Uterus (tissue), 4 donors: ENCODE results near the gene CHST8. TPM values are rescaled to one million over a fixed set of nuclear protein-coding genes. Genes with fewer than 3 reads are reported as not detected.

Experiments
- DNase-seq, 2 donors: peaks; one replicate each; pipeline ENCODE4 v3.0.0-alpha.2; 2019 to 2020
- H3K27ac ChIP-seq, 2 donors: fragments of 200-600 bp; sonication (generic); 1 replicate in 1 of 2; 2 replicates in 1 of 2; pipeline ENCODE4 v1.5.1; 2016 to 2018
- H3K27me3 ChIP-seq, 2 donors: fragments of 200-600 bp; sonication (generic); one replicate each; pipeline ENCODE4 v1.5.1; 2018 to 2019; ENCODE audit warnings: control low read depth in 1 of 2
- H3K36me3 ChIP-seq, 2 donors: fragments of 200-600 bp; sonication (generic); one replicate each; pipeline ENCODE4 v1.5.1; 2019; ENCODE audit warnings: control low read depth in 1 of 2
- H3K4me1 ChIP-seq, 2 donors: fragments of 200-600 bp; sonication (generic); one replicate each; pipeline ENCODE4 v1.5.1; 2018 to 2019; ENCODE audit warnings: control low read depth in 1 of 2
- H3K4me3 ChIP-seq, 2 donors: fragments of 200-600 bp; sonication (generic); 1 replicate in 1 of 2; 2 replicates in 1 of 2; pipeline ENCODE4 v1.5.1; 2018 to 2019; ENCODE audit warnings: mild to moderate bottlenecking in 1 of 2
- H3K9me3 ChIP-seq, 2 donors: fragments of 200-600 bp; sonication (generic); one replicate each; pipeline ENCODE4 v1.5.1; 2019; ENCODE audit warnings: control low read depth in 1 of 2
- POLR2A ChIP-seq, 2 donors: fragments of 450-650 bp; IDR thresholded peaks; one replicate each; pipeline ENCODE4 v1.6.1; 2016; ENCODE audit warnings: antibody characterized with exemption in 2 of 2, mild to moderate bottlenecking in 1 of 2, moderate library complexity in 1 of 2
- intact Hi-C: fragments of 100-400 bp; cut with DNase I; formaldehyde crosslinking; loops from one replicate; pipeline ENCODE4 v1.15.1; 2023; ENCODE audit warnings: low total_unique reads
- total RNA-seq, 4 donors: library from RNA; depleted of rRNA in 3 of 4; stranded (reverse); fragments of >200 nt in 3 of 4; gene quantifications; one replicate each; pipeline versions ENCODE4 v1.1.0 to v1.2.4, GENCODE V29; 2014 to 2023
- TF ChIP-seq, protein P1 (sequence below), 4 experiments: fragments of 200-600 bp in 2 of 4; fragments of 450-650 bp in 2 of 4; sonication (generic) in 2 of 4; IDR thresholded peaks; one replicate each; pipeline ENCODE4 v1.5.1; 2016 to 2019; ENCODE audit warnings: antibody characterized with exemption in 4 of 4, mild to moderate bottlenecking in 2 of 4, moderate library complexity in 1 of 4
- donor health status: DM: yes; HTN: yes; CAD: no.

Gene CHST8
- total RNA-seq, 4 donors from 2014 or later = 0.26 to 0.95 (median 0.69) TPM; not detected in 1

DNA sequence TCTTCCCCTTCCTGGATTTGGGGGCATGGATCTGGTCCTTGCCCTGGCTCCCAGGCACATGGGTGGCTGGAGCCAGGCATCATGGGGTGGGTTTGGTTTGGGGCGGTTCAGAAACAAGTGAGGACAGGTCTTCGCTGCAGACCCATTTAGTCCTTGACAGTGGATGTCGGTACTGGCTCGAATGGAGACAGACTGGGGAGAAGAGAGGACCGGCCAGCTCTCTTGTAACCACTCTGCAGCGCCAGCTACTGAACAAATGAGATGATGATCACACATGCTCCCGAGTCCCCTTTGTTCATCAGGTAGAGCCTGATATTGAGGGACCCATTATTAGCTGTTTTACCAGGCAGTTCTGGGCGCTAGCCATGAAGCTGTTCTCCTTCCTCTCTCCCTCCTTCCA is 64.5 kb downstream of the CHST8 start:
- no peak overlapping the region for H3K4me3 ChIP-seq
- no peaks in the 10 kb centered on the region for H3K4me1 ChIP-seq
- peaks cover 0 to 5% of the 10 kb centered on the region in 2 donors for H3K27me3 ChIP-seq
- H3K36me3 ChIP-seq = no peaks in the 10 kb centered on the region
- TF ChIP-seq, protein P1, sequence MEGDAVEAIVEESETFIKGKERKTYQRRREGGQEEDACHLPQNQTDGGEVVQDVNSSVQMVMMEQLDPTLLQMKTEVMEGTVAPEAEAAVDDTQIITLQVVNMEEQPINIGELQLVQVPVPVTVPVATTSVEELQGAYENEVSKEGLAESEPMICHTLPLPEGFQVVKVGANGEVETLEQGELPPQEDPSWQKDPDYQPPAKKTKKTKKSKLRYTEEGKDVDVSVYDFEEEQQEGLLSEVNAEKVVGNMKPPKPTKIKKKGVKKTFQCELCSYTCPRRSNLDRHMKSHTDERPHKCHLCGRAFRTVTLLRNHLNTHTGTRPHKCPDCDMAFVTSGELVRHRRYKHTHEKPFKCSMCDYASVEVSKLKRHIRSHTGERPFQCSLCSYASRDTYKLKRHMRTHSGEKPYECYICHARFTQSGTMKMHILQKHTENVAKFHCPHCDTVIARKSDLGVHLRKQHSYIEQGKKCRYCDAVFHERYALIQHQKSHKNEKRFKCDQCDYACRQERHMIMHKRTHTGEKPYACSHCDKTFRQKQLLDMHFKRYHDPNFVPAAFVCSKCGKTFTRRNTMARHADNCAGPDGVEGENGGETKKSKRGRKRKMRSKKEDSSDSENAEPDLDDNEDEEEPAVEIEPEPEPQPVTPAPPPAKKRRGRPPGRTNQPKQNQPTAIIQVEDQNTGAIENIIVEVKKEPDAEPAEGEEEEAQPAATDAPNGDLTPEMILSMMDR (IDR thresholded peaks at IDR 0.05) = no peak
- no peak for TF ChIP-seq POLR2A (IDR thresholded peaks at IDR 0.05)
- H3K9me3 ChIP-seq = no peaks in the 10 kb centered on the region
- DNase-seq = no peak
- intact Hi-C loops = no loop called here
- H3K27ac ChIP-seq = no peak overlapping the region

GRCh38 chr19:33686687-33687480 is 65.1 kb downstream of the CHST8 start:
- Histone ChIP-seq H3K4me1 (no peaks in the 10 kb centered on the region), H3K27me3 (peaks cover 0 to 5% of the 10 kb centered on the region in 2 donors), H3K27ac (no peak overlapping the region), H3K9me3 (no peaks in the 10 kb centered on the region), H3K4me3 (no peak overlapping the region), H3K36me3 (no peaks in the 10 kb centered on the region)
- intact Hi-C loops = no loop called here
- peak in 1 of 2 donors; percentile 4 for DNase-seq
- TF ChIP-seq, protein P1 (IDR thresholded peaks at IDR 0.05) = no peak
- TF ChIP-seq POLR2A (IDR thresholded peaks at IDR 0.05) = no peak

DNA sequence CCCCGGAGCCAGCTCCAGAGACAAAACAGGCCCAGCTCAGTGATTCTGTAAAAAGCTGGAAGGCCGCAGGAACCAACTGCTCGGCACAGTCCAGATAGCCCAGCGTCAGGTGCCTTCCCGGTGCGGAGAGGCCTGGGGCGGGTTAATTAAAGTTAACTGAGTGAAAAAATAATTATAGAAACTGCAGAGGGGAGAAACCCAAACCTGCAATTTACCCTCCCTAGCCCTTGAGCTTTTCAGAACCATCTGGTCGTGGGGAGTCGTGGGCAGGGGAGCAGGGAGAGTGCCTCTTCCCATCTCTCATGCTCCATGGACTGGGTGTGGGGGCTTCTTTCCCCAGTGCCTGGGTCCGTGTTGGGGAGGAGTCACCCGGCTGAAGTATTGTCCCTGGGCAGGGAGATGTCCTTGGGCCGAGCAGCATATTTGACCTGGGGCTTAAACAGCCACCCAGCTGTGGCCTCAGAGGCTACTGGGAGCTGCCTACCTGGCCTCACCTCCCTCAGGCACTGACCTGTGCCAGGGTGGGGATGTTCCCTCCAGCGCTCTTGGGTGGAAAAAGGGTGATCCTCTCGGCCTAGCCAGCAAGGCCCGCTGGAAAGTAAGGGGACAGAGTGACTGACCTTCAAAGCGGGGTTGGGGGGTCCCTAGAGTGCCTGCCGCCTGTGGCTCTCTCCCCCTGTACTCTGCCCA is 65.9 kb downstream of the CHST8 start:
- no peak for TF ChIP-seq POLR2A (IDR thresholded peaks at IDR 0.05)
- TF ChIP-seq, protein P1 (IDR thresholded peaks at IDR 0.05) = no peak
- Histone ChIP-seq H3K9me3 (no peaks in the 10 kb centered on the region), H3K4me3 (no peak overlapping the region), H3K36me3 (no peaks in the 10 kb centered on the region), H3K27ac (no peak overlapping the region), H3K27me3 (peaks cover 0 to 5% of the 10 kb centered on the region in 2 donors), H3K4me1 (no peaks in the 10 kb centered on the region)
- intact Hi-C loops = no loop called here
- DNase-seq = peak in 1 of 2 donors; percentile 4

GRCh38 chr19:33688171-33688992 is 66.6 kb downstream of the CHST8 start:
- Histone ChIP-seq H3K36me3 (no peaks in the 10 kb centered on the region), H3K4me3 (no peak overlapping the region), H3K27me3 (peaks cover 0 to 5% of the 10 kb centered on the region in 2 donors), H3K4me1 (no peaks in the 10 kb centered on the region), H3K27ac (no peak overlapping the region), H3K9me3 (no peaks in the 10 kb centered on the region)
- intact Hi-C loops = no loop called here
- peak in 1 of 2 donors; percentile 9 for DNase-seq
- no peak for TF ChIP-seq POLR2A (IDR thresholded peaks at IDR 0.05)
- TF ChIP-seq, protein P1 (IDR thresholded peaks at IDR 0.05) = no peak
